NCI-H1105 treated with DMSO at 0.1 percent for 48 hours (cell line): ENCODE results near the gene ZNHIT6.

Source experiments
- DNase-seq: peaks from one replicate; lab custom pipeline; 2025; lab: John Stamatoyannopoulos, UW

Gene ZNHIT6

GRCh38 chr1:85621430-85621829, 86.8 kb downstream of the ZNHIT6 start:
- DNase-seq: no peak

DNA sequence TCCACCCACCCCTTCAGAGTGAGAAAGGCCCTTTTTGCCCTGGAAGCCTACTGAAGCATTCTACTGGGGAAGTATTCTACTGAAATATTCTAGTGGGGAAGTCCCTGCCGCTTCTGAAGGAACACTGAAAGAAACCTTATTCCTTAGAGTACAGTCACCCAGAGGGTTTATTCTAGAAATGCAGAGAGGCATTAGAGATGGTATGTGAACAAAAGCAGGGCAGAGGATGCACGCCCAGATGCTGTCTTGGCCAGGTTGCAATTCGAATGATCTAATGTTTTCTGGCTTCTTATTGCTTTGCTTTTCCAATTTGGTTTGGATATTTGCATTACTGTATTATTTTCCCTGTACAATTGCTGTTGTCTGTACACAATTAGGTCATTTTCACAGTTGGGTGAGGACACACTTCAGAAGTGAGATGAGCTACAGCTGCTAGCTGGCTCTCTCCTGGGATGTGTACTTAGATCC, 90.6 kb downstream of the ZNHIT6 start:
- DNase-seq: no peak

DNA sequence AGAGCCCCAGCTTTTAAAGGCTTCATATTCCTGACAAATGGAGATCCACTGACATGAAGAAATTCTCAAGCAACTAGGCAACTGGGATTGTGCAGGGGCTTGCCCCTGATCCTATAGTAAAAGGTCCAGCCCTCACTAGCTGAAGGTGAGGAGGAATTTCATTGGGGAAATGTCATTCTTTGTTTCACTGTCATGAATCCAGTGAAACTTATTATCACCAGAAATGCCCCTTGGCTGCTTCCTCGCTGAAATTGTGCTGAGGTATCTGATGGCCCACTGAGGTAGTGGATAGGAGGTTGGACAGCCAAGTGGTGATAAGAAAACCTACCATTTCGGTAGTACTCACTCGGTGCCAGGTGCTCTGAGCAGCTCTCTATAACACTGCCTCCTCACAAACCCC, 91.5 kb downstream of the ZNHIT6 start:
- DNase-seq: no peak

DNA sequence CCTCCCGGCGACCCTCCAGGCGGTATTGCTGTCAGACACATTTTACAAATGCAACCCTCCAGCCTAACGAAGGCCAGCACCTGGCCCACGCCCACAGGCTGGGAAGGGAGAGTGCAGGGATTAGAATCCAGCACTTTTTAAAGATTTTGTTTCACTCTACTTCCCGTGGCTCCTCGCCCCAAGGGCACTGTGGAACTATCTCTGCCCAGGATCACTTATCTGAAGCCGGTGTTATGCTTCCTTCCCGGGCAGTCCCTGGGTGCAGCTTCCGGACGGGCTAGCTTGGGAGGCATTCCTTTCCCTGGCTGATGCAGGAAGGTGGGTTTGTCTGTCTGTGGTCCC, 91.9 kb downstream of the ZNHIT6 start:
- no peak for DNase-seq

DNA sequence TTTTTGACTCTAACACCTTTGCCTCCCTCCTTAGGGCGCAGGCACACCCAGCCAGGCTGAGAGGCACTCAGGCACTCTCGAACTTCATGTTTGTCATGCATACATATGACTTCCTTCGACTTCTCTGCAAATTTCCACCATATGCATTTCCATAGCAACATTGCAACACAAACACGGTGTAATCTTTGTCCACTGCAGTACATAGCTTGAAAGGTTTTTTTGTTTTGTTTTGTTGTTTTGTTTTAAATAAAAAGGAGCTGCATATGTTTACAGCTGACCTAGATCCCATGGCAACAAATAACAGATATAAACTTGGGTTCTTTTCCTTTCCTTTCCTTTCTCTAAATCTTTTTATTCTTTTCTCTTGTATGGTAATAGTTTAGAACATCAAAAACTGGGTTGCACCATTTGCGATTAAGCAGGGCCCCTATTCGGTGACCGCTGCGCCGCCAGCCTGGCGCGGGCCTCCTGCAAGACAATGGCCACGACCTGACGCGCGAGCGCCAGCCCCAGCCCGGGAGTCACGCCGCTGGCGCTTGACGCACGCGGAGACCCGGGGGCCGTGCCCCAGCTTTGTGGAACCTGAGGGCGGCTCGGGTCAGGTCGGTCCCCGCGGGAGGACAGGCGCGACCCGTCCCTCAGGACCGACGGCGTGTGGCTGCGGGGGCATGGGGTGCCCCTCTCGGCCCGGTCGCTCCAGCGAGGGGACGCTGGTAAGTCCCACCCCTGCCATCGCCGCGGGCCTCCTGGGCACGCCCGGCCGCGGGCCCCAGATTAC, 92.5 kb downstream of the ZNHIT6 start:
- DNase-seq: no peak

DNA sequence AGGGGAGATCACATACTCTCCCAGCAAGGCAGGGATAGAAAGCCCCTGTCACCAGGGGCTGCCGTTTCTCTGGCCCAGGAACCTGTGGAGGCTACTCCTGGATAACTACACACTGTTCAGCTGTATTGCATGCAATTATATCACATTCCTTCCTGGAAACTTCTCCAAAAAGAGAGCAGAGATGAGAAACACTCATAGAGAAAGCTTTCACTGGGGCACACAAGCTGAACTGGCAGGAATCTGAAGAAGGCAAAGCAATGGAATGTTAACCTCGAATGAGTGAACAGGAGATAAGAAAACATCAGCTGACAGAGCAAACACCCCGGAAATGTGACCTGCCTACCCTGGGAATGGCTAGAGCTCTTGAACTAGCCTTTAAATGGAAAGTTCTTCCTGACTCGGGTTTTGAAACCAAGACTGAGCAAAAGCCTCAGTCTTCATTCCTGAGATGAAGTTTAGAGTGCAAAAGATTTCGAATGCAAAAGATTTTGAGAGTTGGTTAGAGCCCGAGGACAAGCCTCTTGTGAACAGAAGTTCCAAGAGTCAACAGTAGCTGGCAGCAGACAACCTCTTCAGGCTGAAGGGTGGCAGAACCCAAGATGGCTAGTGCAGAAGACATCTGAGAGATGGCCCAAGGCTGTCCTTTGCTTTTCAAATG, 95.4 kb downstream of the ZNHIT6 start:
- no peak for DNase-seq

- DNase-seq: no peak
Measured at GRCh38 chr1:85611856-85612255, 96.4 kb downstream of the ZNHIT6 start.

DNA sequence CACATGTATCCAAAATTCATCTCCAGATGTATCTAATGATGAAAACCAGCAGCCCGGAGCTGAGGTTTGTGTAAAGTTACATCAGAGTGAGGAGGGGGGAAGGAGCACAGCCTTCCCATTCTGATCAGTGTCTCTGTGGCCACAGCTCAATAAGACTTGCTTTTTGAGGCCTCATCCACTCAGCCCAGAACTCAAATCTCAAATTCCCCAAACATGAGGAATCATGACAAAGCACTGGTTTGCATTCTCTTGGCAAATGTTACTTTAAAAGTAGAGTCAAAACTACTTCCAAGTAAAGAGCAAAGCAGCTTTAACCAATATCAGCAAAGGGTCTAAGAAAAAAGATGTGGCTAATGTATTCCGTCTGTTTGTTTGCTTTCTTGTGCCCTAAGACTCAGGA, 96.8 kb downstream of the ZNHIT6 start:
- no peak for DNase-seq

GRCh38 chr1:85609976-85610375, 98.3 kb downstream of the ZNHIT6 start:
- no peak for DNase-seq

DNA sequence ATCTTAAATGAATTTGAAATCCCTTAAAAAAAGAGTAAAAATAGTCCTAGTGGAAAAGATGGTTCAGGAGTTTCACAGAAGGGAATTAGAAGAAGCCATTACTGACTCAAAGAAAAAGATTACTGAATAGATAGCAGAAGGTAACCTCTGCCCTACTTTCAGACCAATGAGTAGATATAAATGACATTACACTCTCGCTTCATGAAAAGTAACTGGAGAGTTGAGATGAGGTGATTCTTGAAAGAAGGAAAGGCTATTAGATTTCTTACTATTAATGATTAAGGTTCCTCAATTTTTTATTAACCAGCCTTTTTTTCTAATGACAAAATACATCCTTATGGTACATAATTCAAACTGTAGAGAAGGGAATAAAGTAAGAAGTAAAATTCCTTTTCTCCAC, 99.4 kb downstream of the ZNHIT6 start:
- no peak for DNase-seq

GRCh38 chr1:85607921-85608265, 100.3 kb downstream of the ZNHIT6 start:
- DNase-seq: no peak

DNA sequence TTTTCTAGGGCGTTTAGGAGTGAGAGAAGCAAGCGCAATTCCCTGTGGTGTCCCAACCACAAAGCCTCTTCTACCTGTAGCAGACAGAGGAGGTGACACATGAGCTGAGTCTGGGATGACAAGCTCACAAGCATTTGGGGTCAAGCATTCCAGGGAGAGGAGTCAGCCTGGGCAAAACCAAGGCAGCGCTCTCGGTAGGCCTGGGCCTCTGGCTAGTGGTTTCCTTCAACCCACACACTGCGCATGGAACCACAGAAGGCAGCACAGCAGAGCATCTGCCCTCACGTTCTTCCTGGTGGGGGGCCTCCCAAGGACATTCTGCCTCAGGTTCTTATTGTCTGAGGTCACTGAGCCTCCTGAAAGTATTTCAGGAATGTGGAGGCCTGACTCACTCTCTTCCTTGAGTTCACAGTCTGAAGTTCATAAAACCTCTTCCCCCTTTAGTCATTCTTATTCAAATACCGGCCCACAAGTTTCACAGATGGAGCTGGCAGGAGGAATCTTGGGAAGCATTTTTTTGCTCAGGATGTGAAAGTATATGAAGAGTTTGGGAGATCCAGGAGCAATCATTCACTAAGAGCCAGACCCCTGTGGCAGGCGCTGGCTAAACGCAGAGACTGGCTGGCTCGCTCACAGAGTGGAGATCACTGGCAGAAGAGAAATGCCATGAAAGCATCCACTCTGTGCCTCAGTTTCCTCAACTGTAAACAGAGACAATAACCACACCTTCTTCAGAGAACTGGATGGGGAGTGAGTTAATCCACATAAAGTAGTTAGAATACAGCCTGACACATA, 100.9 kb downstream of the ZNHIT6 start:
- DNase-seq: no peak

DNA sequence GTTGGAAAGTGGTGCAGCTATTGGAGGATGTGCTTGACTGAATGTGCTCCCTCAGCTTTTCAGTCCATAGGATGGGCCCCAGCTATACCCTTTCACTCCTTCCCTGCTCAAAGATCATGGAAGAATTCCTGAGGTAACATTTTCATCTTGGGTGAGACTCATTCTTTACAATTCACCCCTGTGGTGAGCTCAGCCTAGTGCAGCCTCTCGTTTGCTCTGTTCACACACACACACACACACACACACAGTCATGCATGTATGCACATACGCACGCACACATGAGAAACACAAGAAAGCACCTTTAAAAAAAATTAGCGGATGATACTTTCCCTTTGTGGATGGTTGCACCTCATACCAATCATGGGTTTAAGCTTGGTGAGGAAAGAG, 101.8 kb downstream of the ZNHIT6 start:
- DNase-seq: no peak

DNA sequence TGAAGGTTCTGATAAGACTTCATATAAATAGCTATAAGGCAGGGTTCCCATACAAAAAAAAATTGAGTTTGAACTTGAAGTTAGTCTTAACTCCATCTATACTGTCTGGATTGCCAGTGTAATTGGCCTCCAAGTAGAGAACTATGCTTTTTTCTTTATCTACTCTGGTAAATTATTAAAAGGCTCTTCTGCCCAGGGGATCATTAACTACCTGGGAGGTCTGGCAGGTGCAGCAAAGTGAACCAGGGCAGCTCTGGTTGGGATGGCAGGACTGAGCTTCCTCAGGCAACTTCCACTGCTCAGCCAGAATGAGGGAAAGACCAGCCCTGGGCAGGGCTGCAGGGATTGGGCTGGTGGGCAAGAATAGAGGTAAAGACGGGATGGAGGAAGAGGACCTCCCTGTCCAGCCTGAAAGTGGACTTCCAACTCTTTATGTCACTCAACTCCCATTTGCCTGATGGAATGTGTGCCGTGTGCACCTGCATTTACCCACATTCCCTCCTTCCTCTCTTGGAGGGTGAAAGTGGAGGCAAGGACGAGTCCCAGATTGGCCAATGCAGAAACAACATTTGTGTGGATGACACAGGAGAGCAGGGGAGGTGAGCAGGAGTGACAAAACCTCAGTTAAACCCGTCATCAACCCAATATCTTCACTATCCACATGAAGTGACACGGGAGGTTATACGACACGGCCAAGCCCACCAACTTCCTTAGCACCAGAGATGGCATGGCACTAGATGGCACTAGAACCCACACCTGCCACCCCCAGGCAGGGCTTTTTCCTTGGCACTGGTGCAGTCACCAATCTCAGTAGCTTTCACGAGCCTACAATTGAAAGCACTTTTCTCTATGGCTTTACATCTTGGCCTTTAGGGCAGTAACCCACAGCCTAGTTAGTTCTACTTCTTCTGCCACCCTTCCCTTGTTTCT, 102.5 kb downstream of the ZNHIT6 start:
- no peak for DNase-seq

DNA sequence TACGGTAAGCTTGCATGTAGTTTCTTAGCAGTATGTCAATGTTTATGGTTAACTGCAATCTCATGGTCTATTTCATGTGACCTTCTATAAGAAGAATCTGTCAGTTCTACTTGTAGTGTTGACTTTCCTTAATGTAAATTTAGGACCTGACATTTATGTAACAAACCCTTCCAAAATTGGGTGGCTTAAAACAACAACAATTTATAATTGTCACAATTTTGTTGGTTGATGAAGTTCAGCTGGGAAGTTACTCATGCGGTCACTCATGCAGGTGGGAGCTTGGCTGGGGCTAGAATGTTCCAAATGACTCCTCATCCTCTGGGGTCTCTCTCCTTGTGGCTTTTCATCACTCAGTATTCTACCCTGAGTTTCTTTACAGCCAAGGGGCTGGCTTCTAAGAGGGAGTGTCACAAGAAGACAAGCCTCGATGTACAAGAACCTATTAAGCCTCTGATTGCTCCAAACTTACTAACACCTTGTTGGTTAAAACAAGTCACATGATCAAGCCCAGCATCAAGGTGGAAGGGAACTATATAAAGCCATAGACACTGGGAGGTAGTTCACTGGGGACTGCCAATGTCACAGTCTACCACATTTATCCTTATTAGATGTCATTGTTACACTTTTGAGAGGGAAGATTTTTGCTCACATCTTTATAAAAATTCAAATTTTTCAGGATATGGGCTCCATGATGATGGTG, 103.8 kb downstream of the ZNHIT6 start:
- no peak for DNase-seq

GRCh38 chr1:85603086-85603880, 105.0 kb downstream of the ZNHIT6 start:
- no peak for DNase-seq

GRCh38 chr1:85602571-85602970, 105.7 kb downstream of the ZNHIT6 start:
- no peak for DNase-seq

DNA sequence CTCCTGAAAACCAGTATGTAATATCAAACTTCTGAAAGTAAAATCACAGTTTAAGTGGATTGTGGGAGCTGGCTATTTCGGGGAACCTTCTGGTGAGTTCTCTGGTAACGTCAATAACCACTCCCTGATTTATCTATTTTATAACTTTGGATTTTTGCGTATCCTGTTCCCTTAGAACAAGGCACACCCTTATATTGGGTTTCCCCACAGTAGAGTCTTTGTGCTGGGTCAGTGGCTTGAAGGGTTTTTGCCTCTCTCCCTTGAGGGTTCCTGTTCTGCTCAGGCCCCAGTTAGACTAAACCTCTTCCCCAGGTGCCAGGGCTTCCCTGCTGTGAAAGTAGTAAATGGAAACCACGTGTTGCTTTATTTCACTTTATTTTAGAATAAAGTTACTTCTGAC, 106.3 kb downstream of the ZNHIT6 start:
- no peak for DNase-seq

DNA sequence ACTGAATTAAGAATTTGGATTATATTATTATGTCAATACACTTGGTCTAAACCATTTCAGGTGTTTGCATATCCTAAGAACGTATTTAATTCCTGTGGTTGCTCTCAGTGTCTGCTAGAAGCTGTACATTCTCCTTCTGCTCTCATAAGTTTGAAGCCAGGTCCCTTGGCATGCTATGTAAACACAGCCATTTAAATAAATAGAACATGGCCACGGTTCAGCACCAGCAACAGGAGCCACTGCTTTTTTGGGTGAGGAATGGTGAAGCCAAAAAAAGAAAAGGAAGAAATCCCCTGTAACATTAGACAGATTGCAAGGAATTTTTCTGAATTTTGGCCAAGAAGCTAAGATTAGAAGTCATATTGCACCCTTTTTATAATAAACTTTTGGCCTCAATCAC, 108.6 kb downstream of the ZNHIT6 start:
- DNase-seq: no peak
